H9 (cell line): Measurements from ENCODE around the gene OR52E5. TPM values are rescaled to one million over a fixed set of nuclear protein-coding genes. Genes with fewer than 3 reads are reported as not detected.

Source experiments
- DNase-seq: peaks from one replicate; pipeline ENCODE4 v3.0.0-alpha.2; 2017
- H2AFZ ChIP-seq: one replicate; pipeline ENCODE4 v1.6.1; 2013; ENCODE audit warnings: mild to moderate bottlenecking, low read length, control low read depth, moderate library complexity
- H2AK5ac ChIP-seq: 2 replicates; pipeline ENCODE4 v1.6.1; 2013; ENCODE audit warnings: low read length, control low read depth, mixed read lengths; ENCODE audit not compliant: insufficient read length
- H2BK120ac ChIP-seq: one replicate; pipeline ENCODE4 v1.6.1; 2013; ENCODE audit warnings: low read depth, mild to moderate bottlenecking, low read length, control low read depth, inconsistent platforms; ENCODE audit not compliant: poor library complexity, severe bottlenecking
- H2BK12ac ChIP-seq: 2 replicates; pipeline ENCODE4 v1.6.1; 2013; ENCODE audit warnings: low read length, control low read depth, mixed read lengths, low read depth; ENCODE audit not compliant: insufficient read length
- H2BK15ac ChIP-seq: 2 replicates; pipeline ENCODE4 v1.6.1; 2013; ENCODE audit warnings: low read depth, low read length, control low read depth
- H2BK20ac ChIP-seq: one replicate; pipeline ENCODE4 v1.6.1; 2013; ENCODE audit warnings: low read depth, mild to moderate bottlenecking, low read length, control low read depth, inconsistent platforms; ENCODE audit not compliant: poor library complexity, severe bottlenecking
- H2BK5ac ChIP-seq: 2 replicates; pipeline ENCODE4 v1.6.1; 2013; ENCODE audit warnings: low read length, control low read depth, mixed read lengths; ENCODE audit not compliant: insufficient read length
- H3K14ac ChIP-seq: 2 replicates; pipeline ENCODE4 v1.6.1; 2013; ENCODE audit warnings: low read length, control low read depth; ENCODE audit not compliant: insufficient read depth
- H3K18ac ChIP-seq: 2 replicates; pipeline ENCODE4 v1.6.1; 2013; ENCODE audit warnings: low read depth, mild to moderate bottlenecking, mixed read lengths, low read length, control low read depth; ENCODE audit not compliant: insufficient read length
- H3K23ac ChIP-seq: 2 replicates; pipeline ENCODE4 v1.6.1; 2013; ENCODE audit warnings: low read length, control low read depth, mixed read lengths, low read depth; ENCODE audit not compliant: insufficient read length
- H3K23me2 ChIP-seq: 2 replicates; pipeline ENCODE4 v1.6.1; 2013; ENCODE audit warnings: low read depth, mild to moderate bottlenecking, mixed read lengths, low read length, control low read depth; ENCODE audit not compliant: insufficient read length, poor library complexity, severe bottlenecking
- H3K27ac ChIP-seq: 2 replicates; pipeline ENCODE4 v1.5.1; 2013; ENCODE audit warnings: low read length, control low read depth, mixed read lengths, low read depth; ENCODE audit not compliant: insufficient read length
- H3K27me3 ChIP-seq: 2 replicates; pipeline ENCODE4 v1.6.1; 2013; ENCODE audit warnings: low read length, control low read depth, inconsistent platforms; ENCODE audit not compliant: insufficient read depth
- H3K4ac ChIP-seq: 2 replicates; pipeline ENCODE4 v1.6.1; 2013; ENCODE audit warnings: low read depth, mild to moderate bottlenecking, control low read depth, inconsistent platforms, low read length, moderate library complexity
- H3K4me1 ChIP-seq: 2 replicates; pipeline ENCODE4 v1.6.1; 2013; ENCODE audit warnings: low read length, control low read depth, inconsistent platforms; ENCODE audit not compliant: insufficient read depth
- H3K4me2 ChIP-seq: 2 replicates; pipeline ENCODE4 v1.6.1; 2013; ENCODE audit warnings: low read length, control low read depth, mixed read lengths; ENCODE audit not compliant: insufficient read length, insufficient read depth
- H3K56ac ChIP-seq: 2 replicates; pipeline ENCODE4 v1.6.1; 2013; ENCODE audit warnings: low read depth, mild to moderate bottlenecking, mixed read lengths, low read length, control low read depth; ENCODE audit not compliant: insufficient read length
- H3K79me1 ChIP-seq: 2 replicates; pipeline ENCODE4 v1.6.1; 2013; ENCODE audit warnings: low read depth, mild to moderate bottlenecking, moderate library complexity, low read length, control low read depth, inconsistent platforms; ENCODE audit not compliant: insufficient read depth, poor library complexity, severe bottlenecking
- H3K79me2 ChIP-seq: 2 replicates; pipeline ENCODE4 v1.6.1; 2013; ENCODE audit warnings: low read length, control low read depth, inconsistent platforms; ENCODE audit not compliant: insufficient read depth
- H3K9ac ChIP-seq: 2 replicates; pipeline ENCODE4 v1.6.1; 2013; ENCODE audit warnings: low read length, control low read depth, mixed read lengths; ENCODE audit not compliant: insufficient read length; ENCODE audit errors: extremely low read depth
- H3K9me3 ChIP-seq: one replicate; pipeline ENCODE4 v1.6.1; 2013; ENCODE audit warnings: low read depth, low read length, inconsistent platforms; ENCODE audit not compliant: control insufficient read depth
- H3T11ph ChIP-seq: one replicate; pipeline ENCODE4 v1.6.1; 2013; ENCODE audit warnings: mild to moderate bottlenecking, low read length, control low read depth, inconsistent platforms
- H4K20me1 ChIP-seq: one replicate; pipeline ENCODE4 v1.6.1; 2013; ENCODE audit not compliant: control insufficient read depth, insufficient read length, insufficient read depth
- H4K5ac ChIP-seq: 2 replicates; pipeline ENCODE4 v1.6.1; 2013; ENCODE audit warnings: low read depth, mild to moderate bottlenecking, mixed read lengths, low read length, control low read depth; ENCODE audit not compliant: insufficient read length
- H4K8ac ChIP-seq: replicated peaks from 2 replicates; pipeline ENCODE4 v1.6.1; 2013; ENCODE audit warnings: low read length, control low read depth, mixed read lengths, low read depth; ENCODE audit not compliant: insufficient read length
- H4K91ac ChIP-seq: 2 replicates; pipeline ENCODE4 v1.6.1; 2013; ENCODE audit warnings: low read depth, mild to moderate bottlenecking, moderate library complexity, mixed read lengths, low read length, control low read depth; ENCODE audit not compliant: insufficient read length
- H3K27ac Mint-ChIP-seq, 3 experiments: 2 replicates in 2 of 3; 3 replicates in 1 of 3; pipeline ENCODE4 v1.8.0; 2020 to 2021; ENCODE audit warnings: mixed read lengths in 3 of 3, mild to moderate bottlenecking in 1 of 3, moderate library complexity in 1 of 3
- H3K27me3 Mint-ChIP-seq: 2 replicates; pipeline ENCODE4 v1.8.0; 2021; ENCODE audit warnings: low read depth, mild to moderate bottlenecking, moderate library complexity, mixed read lengths
- H3K36me3 Mint-ChIP-seq, 3 experiments: 2 replicates in 2 of 3; 3 replicates in 1 of 3; pipeline ENCODE4 v1.8.0; 2020 to 2021; ENCODE audit warnings: low read depth in 3 of 3, mixed read lengths in 3 of 3; ENCODE audit not compliant: insufficient read depth in 1 of 3
- H3K4me1 Mint-ChIP-seq, 2 experiments: 2 replicates each; pipeline ENCODE4 v1.8.0; 2020; ENCODE audit warnings: mixed read lengths in 2 of 2
- H3K4me3 Mint-ChIP-seq, 2 experiments: 2 replicates in 1 of 2; 3 replicates in 1 of 2; pipeline ENCODE4 v1.8.0; 2020 to 2021; ENCODE audit warnings: mild to moderate bottlenecking in 2 of 2, mixed read lengths in 2 of 2, moderate library complexity in 1 of 2
- H3K9me3 Mint-ChIP-seq, 2 experiments: 2 replicates in 1 of 2; 3 replicates in 1 of 2; pipeline ENCODE4 v1.8.0; 2020; ENCODE audit warnings: mild to moderate bottlenecking in 2 of 2, mixed read lengths in 2 of 2, moderate library complexity in 1 of 2
- CTCF ChIP-seq: fragments of 200-600 bp; sonication (generic); conservative IDR thresholded peaks from 3 replicates; pipeline ENCODE4 v1.8.0; 2021; ENCODE audit warnings: antibody characterized with exemption, mild to moderate bottlenecking
- WGBS: extraction: QIAGEN DNeasy Blood & Tissue Kit; methylation state at CpG from one replicate; pipeline ENCODE4 v1.1.7; 2013; ENCODE audit warnings: missing lambda C conversion rate, low lambda C conversion rate, mixed read lengths; ENCODE audit not compliant: insufficient read length; ENCODE audit errors: extremely low coverage; 5-methylcytosine and 5-hydroxymethylcytosine counted together
- total RNA-seq: library from RNA; stranded (reverse); gene quantifications from 2 replicates; pipeline ENCODE4 v1.2.1, GENCODE V29; 2021

Gene OR52E5
- total RNA-seq, 1 experiment from 2014 or later, result not detected

- Histone ChIP-seq H3K27me3 (no peaks in the 10 kb centered on the region), H2BK120ac (no peak overlapping the region), H2BK12ac (no peak overlapping the region), H3K56ac (no peak overlapping the region), H3K4ac (no peak overlapping the region), H3K18ac (no peak overlapping the region), H3K23ac (no peak overlapping the region), H3K4me2 (no peak overlapping the region), H2BK20ac (no peak overlapping the region), H3K79me2 (no peaks in the 10 kb centered on the region), H2BK5ac (no peak overlapping the region), H3K79me1 (no peaks in the 10 kb centered on the region), H4K5ac (no peak overlapping the region), H3K23me2 (no peaks in the 10 kb centered on the region), H3K14ac (no peak overlapping the region), H3K4me1 (no peaks in the 10 kb centered on the region), H3T11ph (no peak overlapping the region), H4K20me1 (no peaks in the 10 kb centered on the region), H3K9me3 (no peaks in the 10 kb centered on the region), H3K9ac (no peak overlapping the region), H4K8ac (no peak overlapping the region), H3K27ac (no peak overlapping the region), H2AK5ac (no peak overlapping the region), H2BK15ac (no peak overlapping the region), H2AFZ (no peak overlapping the region), H4K91ac (no peak overlapping the region)
- H3K27me3 Mint-ChIP-seq, result no peaks in the 10 kb centered on the region; the same call in 1 of the 2 replicates
- WGBS, result no CpG with 5 or more reads among the region's 1 CpG
- H3K9me3 Mint-ChIP-seq, result peaks cover 3 to 6% of the 10 kb centered on the region in 2 experiments; a peak in 4 of 5 replicates
- TF ChIP-seq CTCF, result no peak
- H3K4me1 Mint-ChIP-seq, result no peaks in the 10 kb centered on the region
- DNase-seq, result no peak
- H3K27ac Mint-ChIP-seq, result no peak overlapping the region
- H3K36me3 Mint-ChIP-seq, result no peaks in the 10 kb centered on the region
- H3K4me3 Mint-ChIP-seq, result no peak overlapping the region
Observed at GRCh38 chr11:5851002-5851401, 42.0 kb upstream of the OR52E5 start.
